Measurements from ENCODE around the gene MS4A3.

- no peak for TF ChIP-seq CTCF (IDR thresholded peaks at IDR 0.05)
- no peak for TF ChIP-seq POLR2A (IDR thresholded peaks at IDR 0.05)
These were observed 44.1 kb downstream of the MS4A3 start for GRCh38 chr11:60100516-60100915.
